ENCODE measurements around the gene CRABP2. TPM values are rescaled to one million over a fixed set of nuclear protein-coding genes. Genes with fewer than 3 reads are reported as not detected.

Gene CRABP2
- total and polyA plus RNA-seq, 2 of the 13 experiments (the other 11 are each of a cell fraction or from before 2014, with no cell fraction given), result 0.40 to 0.60 TPM

- TF ChIP-seq ARID4A (CRISPR knock-in tag; IDR thresholded peaks at IDR 0.05; ENCODE audit: borderline replicate concordance) (peak; percentile 87), RAD21 (CRISPR knock-in tag; IDR thresholded peaks at IDR 0.05) (peak; percentile 34; the same call in 1 of the 2 replicates), ZNF619 (CRISPR knock-in tag; IDR thresholded peaks at IDR 0.05) (peak; percentile 91), ZNF124 (CRISPR knock-in tag; IDR thresholded peaks at IDR 0.05) (peak; percentile 38; the same call in 1 of the 2 replicates), CC2D1A (CRISPR knock-in tag; IDR thresholded peaks at IDR 0.05) (no peak), ZNF766 (CRISPR knock-in tag; IDR thresholded peaks at IDR 0.05; ENCODE audit: borderline replicate concordance) (no peak), SIN3B (IDR thresholded peaks at IDR 0.05; ENCODE audit: low read length) (peak; percentile 37; the same call in 1 of the 2 replicates), MIER3 (CRISPR knock-in tag; IDR thresholded peaks at IDR 0.05; ENCODE audit: borderline replicate concordance) (peak; percentile 41; the same call in 1 of the 2 replicates), PREB (CRISPR knock-in tag; IDR thresholded peaks at IDR 0.05) (no peak), KLF13 (CRISPR knock-in tag; IDR thresholded peaks at IDR 0.05) (0 out of 2 replicates have a peak, but pooled peaks have one; percentile 28), ZNF17 (CRISPR knock-in tag; IDR thresholded peaks at IDR 0.05) (no peak), HIC2 (CRISPR knock-in tag; IDR thresholded peaks at IDR 0.05; ENCODE audit: low read depth) (peak; percentile 86; the same call in 1 of the 2 replicates), ZNF7 (CRISPR knock-in tag; IDR thresholded peaks at IDR 0.05) (no peak), ZNF891 (CRISPR knock-in tag; IDR thresholded peaks at IDR 0.05) (peak; percentile 73; the same call in 1 of the 2 replicates), ZNF704 (CRISPR knock-in tag; IDR thresholded peaks at IDR 0.05; ENCODE audit: borderline replicate concordance) (0 out of 2 replicates have a peak, but pooled peaks have one; percentile 45), FOXK2 (IDR thresholded peaks at IDR 0.05) (no peak), SP2 (CRISPR knock-in tag; IDR thresholded peaks at IDR 0.05) (peak; percentile 66), CREBL2 (CRISPR knock-in tag; IDR thresholded peaks at IDR 0.05; ENCODE audit: borderline replicate concordance) (peak; percentile 55; the same call in 1 of the 2 replicates), KMT2A (CRISPR knock-in tag; IDR thresholded peaks at IDR 0.05) (peak; percentile 64), ZNF205 (CRISPR knock-in tag; IDR thresholded peaks at IDR 0.05) (no peak; the same call in 1 of the 2 replicates), GPN1 (CRISPR knock-in tag; IDR thresholded peaks at IDR 0.05; ENCODE audit: borderline replicate concordance) (no peak), NCOA1 (CRISPR knock-in tag; IDR thresholded peaks at IDR 0.05) (0 out of 2 replicates have a peak, but pooled peaks have one; percentile 39)
These were observed 46.5 kb upstream of the CRABP2 start (continued) for GRCh38 chr1:156751757-156752481.
